ENCODE data around the gene PVRIG. TPM values are rescaled to one million over a fixed set of nuclear protein-coding genes. Genes with fewer than 3 reads are reported as not detected.

The PVRIG gene
- total RNA-seq, 2 donors from 2014 or later = not detected

DNA sequence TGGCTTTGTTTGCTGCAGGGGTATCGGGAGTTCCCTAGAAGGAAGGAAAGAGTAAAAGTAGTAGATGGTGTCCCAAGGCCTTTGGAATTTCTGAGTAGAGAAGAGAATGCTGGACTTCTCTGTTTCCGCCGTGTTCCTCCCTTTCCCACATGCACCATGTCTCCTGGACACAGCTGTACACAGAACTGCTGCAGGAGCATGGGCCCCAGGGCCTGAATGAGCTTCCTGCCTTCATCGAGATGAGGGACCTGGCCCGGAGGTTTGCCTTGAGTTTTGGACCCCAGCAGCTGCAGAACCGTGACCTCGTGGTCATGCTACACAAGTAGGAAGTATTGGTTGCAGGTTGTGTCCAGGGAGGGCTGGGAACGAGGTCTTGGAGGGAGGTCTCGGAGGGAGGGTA, 15.3 kb upstream of the PVRIG start:
- intact Hi-C loops (cut with DNase I) = no loop called here

DNA sequence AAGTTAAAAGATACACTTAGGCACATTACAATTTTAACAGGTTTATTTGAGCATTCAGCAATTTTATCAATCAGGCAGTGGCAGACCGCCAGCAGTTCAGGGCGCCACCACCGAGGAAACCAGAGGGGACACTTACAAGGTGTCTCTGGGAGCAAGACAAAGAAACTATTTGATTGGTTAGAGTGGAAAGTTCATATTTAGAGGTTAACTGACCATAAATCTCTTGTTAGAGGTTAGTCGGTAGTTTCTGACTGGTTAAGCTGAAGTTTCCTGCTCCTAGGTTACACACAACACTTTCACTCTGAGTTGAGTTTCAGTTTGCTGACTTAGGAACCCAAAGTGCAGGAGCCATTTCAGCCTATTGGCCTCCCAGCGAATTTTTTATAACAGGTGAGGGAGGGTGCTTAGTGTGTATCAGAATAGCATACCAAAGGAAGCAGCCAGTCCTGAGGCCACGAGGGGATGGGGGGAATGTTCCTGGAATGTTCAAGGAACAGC, 10.8 kb upstream of the PVRIG start:
- Histone ChIP-seq H3K36me3 (no peaks in the 10 kb centered on the region), H3K27ac (no peak overlapping the region), H3K27me3 (replicated peaks; ENCODE audit: insufficient read depth) (no peaks in the 10 kb centered on the region), H3K4me1 (replicated peaks) (no peaks in the 10 kb centered on the region), H3K9me3 (no peaks in the 10 kb centered on the region), H3K4me3 (no peak overlapping the region)
- DNase-seq (ENCODE audit: low spot score) = no peak
- TF ChIP-seq POLR2AphosphoS5 (IDR thresholded peaks at IDR 0.05) (no peak), POLR2A (IDR thresholded peaks at IDR 0.05) (no peak)
- TF ChIP-seq, protein P1, sequence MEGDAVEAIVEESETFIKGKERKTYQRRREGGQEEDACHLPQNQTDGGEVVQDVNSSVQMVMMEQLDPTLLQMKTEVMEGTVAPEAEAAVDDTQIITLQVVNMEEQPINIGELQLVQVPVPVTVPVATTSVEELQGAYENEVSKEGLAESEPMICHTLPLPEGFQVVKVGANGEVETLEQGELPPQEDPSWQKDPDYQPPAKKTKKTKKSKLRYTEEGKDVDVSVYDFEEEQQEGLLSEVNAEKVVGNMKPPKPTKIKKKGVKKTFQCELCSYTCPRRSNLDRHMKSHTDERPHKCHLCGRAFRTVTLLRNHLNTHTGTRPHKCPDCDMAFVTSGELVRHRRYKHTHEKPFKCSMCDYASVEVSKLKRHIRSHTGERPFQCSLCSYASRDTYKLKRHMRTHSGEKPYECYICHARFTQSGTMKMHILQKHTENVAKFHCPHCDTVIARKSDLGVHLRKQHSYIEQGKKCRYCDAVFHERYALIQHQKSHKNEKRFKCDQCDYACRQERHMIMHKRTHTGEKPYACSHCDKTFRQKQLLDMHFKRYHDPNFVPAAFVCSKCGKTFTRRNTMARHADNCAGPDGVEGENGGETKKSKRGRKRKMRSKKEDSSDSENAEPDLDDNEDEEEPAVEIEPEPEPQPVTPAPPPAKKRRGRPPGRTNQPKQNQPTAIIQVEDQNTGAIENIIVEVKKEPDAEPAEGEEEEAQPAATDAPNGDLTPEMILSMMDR (IDR thresholded peaks at IDR 0.05) = no peak
- 32% methylated on average over 6 of the region's 6 CpGs for WGBS
- intact Hi-C loops (cut with DNase I) = no loop called here

More for the DNA sequence above, 15.3 kb upstream of the PVRIG start:
- Histone ChIP-seq H3K27me3 (replicated peaks; ENCODE audit: insufficient read depth) (no peaks in the 10 kb centered on the region), H3K27ac (no peak overlapping the region), H3K4me3 (no peak overlapping the region), H3K4me1 (replicated peaks) (no peaks in the 10 kb centered on the region), H3K9me3 (no peaks in the 10 kb centered on the region), H3K36me3 (no peaks in the 10 kb centered on the region)
- TF ChIP-seq, protein P1 (IDR thresholded peaks at IDR 0.05) = no peak
- TF ChIP-seq POLR2A (IDR thresholded peaks at IDR 0.05) (no peak), POLR2AphosphoS5 (IDR thresholded peaks at IDR 0.05) (no peak)
- WGBS = 83% methylated on average over 9 of the region's 9 CpGs
- no peak for DNase-seq (ENCODE audit: low spot score)

DNA sequence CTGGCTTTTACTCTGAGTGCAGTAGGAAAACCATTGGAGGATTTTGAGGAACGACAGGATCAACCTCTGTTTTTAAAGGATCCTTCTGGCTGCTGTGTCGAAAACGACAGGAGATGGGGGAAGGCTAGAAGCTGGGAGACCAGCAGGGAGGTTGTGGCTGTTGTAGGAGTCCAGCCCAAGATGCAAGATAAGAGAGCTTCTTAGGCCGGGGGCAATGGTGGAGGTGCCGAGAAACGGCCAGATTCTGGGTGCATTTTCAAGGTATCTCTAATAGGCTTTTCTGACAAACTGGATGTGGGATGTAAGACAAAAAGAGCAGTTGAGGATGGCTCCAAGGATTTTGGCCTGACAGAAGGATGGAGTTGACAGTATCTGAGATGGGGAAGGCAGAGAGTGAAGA, 10.3 kb upstream of the PVRIG start:
- TF ChIP-seq, protein P1 (IDR thresholded peaks at IDR 0.05) = no peak
- TF ChIP-seq POLR2A (IDR thresholded peaks at IDR 0.05) (no peak), POLR2AphosphoS5 (IDR thresholded peaks at IDR 0.05) (no peak)
- WGBS = 73% methylated on average over 6 of the region's 6 CpGs
- DNase-seq (ENCODE audit: low spot score) = no peak
- no peaks in the 10 kb centered on the region for H3K27me3 ChIP-seq (replicated peaks; ENCODE audit: insufficient read depth)
- intact Hi-C loops (cut with DNase I) = no loop called here
- no peak overlapping the region for H3K27ac ChIP-seq
- no peaks in the 10 kb centered on the region for H3K4me1 ChIP-seq (replicated peaks)
- no peaks in the 10 kb centered on the region for H3K36me3 ChIP-seq
- no peaks in the 10 kb centered on the region for H3K9me3 ChIP-seq
- H3K4me3 ChIP-seq = no peak overlapping the region

DNA sequence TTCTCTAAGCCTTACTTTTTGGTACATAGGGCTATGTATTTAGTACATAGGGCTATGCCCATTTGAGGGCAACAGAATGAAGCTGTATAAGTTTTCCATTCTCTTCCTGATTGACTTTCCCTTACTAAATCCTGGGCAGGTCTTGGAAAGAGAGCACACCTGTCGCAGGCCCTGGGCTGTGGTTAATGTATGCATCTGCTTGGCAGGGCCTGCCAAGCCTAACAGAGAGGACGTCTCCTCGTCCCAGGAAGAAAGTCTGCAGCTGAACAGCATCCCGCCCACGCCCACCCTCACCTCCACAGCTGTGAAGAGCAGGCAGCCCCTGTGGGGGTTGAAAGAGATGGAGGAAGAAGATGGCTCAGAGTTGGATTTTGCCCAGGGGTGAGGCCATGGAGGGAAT, 8.9 kb upstream of the PVRIG start:
- 81% methylated on average over 5 of the region's 5 CpGs for WGBS
- H3K27ac ChIP-seq = no peak overlapping the region
- TF ChIP-seq POLR2A (IDR thresholded peaks at IDR 0.05) (no peak), POLR2AphosphoS5 (IDR thresholded peaks at IDR 0.05) (no peak)
- TF ChIP-seq, protein P1 (IDR thresholded peaks at IDR 0.05) = no peak
- H3K4me1 ChIP-seq (replicated peaks) = no peaks in the 10 kb centered on the region
- no peaks in the 10 kb centered on the region for H3K9me3 ChIP-seq
- H3K4me3 ChIP-seq = no peak overlapping the region
- no peaks in the 10 kb centered on the region for H3K36me3 ChIP-seq
- no peak for DNase-seq (ENCODE audit: low spot score)
- intact Hi-C loops (cut with DNase I) = no loop called here
- no peaks in the 10 kb centered on the region for H3K27me3 ChIP-seq (replicated peaks; ENCODE audit: insufficient read depth)

DNA sequence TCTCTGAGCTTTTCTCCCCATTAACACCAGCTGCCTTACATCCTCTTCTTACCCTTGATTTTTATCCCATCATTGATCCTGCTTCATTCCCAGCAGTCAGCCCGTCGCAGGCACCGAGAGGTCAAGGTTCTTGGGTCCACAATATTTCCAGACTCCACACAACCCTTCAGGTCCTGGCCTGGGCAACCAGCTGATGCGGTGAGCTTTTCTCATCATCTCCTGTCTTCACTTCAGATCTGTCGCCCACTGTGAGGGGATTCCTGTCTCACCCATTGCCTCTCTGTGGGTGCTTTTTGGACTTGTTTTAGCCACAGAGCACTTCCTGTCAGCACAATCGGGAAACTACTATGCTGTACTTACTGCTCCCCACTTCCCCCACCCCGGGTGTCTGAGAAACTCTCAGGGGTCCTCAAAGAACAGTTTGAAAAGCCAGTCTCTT, 8.4 kb upstream of the PVRIG start:
- Histone ChIP-seq H3K9me3 (no peaks in the 10 kb centered on the region), H3K27ac (no peak overlapping the region), H3K4me1 (replicated peaks) (no peaks in the 10 kb centered on the region), H3K27me3 (replicated peaks; ENCODE audit: insufficient read depth) (no peaks in the 10 kb centered on the region), H3K36me3 (no peaks in the 10 kb centered on the region), H3K4me3 (no peak overlapping the region)
- WGBS = 87% methylated on average over 7 of the region's 7 CpGs
- DNase-seq (ENCODE audit: low spot score) = no peak
- TF ChIP-seq, protein P1 (IDR thresholded peaks at IDR 0.05) = no peak
- TF ChIP-seq POLR2A (IDR thresholded peaks at IDR 0.05) = no peak
- no peak for TF ChIP-seq POLR2AphosphoS5 (IDR thresholded peaks at IDR 0.05)
- intact Hi-C loops (cut with DNase I) = no loop called here

Data from prostate gland (tissue), 2 donors.